C4-2B (cell line): Measurements from ENCODE around the gene TSPAN2.
"Not testable (repeated sequence)": the region's sequence is repeated elsewhere in the genome, so short reads cannot be mapped to it uniquely, and the experiment has no call there.

ENCODE experiments used
- ZFX ChIP-seq: fragments of 450-650 bp; IDR thresholded peaks from 2 replicates; pipeline ENCODE4 v1.6.1; 2017
- TF ChIP-seq, protein P1 (sequence below): fragments of 450-650 bp; conservative IDR thresholded peaks from 2 replicates; pipeline ENCODE4 v1.5.1; 2017; ENCODE audit warnings: mild to moderate bottlenecking

DNA sequence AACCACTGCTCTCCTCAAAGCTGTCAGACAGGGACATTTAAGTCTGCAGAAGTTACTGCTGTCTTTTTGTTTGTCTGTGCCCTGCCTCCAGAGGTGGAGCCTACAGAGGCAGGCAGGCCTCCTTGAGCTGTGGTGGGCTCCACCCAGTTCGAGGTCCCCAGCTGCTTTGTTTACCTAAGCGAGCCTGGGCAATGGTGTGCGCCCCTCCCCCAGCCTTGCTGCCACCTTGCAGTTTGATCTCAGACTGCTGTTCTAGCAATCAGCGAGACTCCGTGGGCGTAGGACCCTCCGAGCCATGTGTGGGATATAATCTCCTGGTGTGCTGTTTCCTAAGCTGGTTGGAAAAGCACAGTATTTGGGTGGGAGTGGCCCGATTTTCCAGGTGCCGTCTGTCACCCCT lies 69.8 kb downstream of the TSPAN2 start:
- TF ChIP-seq, protein P1, sequence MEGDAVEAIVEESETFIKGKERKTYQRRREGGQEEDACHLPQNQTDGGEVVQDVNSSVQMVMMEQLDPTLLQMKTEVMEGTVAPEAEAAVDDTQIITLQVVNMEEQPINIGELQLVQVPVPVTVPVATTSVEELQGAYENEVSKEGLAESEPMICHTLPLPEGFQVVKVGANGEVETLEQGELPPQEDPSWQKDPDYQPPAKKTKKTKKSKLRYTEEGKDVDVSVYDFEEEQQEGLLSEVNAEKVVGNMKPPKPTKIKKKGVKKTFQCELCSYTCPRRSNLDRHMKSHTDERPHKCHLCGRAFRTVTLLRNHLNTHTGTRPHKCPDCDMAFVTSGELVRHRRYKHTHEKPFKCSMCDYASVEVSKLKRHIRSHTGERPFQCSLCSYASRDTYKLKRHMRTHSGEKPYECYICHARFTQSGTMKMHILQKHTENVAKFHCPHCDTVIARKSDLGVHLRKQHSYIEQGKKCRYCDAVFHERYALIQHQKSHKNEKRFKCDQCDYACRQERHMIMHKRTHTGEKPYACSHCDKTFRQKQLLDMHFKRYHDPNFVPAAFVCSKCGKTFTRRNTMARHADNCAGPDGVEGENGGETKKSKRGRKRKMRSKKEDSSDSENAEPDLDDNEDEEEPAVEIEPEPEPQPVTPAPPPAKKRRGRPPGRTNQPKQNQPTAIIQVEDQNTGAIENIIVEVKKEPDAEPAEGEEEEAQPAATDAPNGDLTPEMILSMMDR, result not testable (repeated sequence)
- TF ChIP-seq ZFX, result not testable (repeated sequence)
